NCI-H345 treated with DMSO at 0.1 percent for 48 hours (cell line): ENCODE data around the gene ANO2.

Source experiments
- DNase-seq: peaks from one replicate; lab custom pipeline; 2025; ENCODE audit not compliant: unreplicated experiment; lab: John Stamatoyannopoulos, UW

The ANO2 gene

DNA sequence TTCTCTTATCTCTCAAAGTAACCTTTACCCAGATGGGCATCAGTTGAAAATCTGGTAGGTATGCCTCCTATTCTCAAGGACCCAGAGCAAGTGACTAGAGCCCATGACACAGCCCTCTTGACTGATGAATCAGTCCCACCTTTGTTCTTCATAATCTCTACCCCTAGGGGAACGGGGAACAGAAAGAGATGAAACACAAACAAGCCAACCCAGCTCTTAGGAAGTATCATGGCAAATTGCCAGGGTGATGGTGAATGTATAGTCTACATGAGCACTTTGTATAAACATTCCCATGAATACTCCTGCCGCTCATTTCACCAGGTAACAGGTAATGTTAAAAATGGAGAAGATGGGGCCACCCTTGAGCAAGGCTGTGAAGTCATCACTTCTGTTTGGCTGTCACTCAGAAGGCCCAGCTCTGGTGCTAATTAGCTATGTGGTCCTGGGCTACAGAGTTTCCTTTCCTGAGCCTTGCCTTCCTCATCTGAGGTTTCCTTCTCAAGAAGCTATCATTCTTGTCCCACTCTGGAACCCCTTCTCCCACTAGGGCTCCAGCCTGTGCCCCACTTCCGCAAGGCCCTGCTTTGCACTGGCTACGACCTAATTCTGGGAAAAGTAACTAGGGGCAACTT is 161.7 kb downstream of the ANO2 start:
- peak; percentile 88 for DNase-seq

DNA sequence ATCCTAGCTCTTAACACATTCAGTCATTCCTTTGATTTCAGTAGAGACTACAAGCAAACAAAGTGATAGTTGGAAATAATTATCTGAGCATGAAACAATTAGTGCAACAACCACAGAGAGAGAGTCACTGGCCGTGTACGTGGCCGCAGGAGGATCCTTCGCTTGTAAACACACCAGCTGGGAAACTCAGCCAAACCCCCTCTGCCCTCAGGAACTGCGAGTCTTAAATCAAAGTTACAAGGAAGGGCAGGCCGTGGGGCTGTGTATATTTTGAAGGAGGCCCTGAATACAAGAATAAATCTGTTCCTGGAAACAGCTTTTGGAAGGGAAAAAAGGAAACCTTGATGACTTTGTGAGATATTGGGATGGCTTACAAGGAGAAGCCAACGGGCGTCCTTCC is 164.5 kb downstream of the ANO2 start:
- no peak for DNase-seq

DNA sequence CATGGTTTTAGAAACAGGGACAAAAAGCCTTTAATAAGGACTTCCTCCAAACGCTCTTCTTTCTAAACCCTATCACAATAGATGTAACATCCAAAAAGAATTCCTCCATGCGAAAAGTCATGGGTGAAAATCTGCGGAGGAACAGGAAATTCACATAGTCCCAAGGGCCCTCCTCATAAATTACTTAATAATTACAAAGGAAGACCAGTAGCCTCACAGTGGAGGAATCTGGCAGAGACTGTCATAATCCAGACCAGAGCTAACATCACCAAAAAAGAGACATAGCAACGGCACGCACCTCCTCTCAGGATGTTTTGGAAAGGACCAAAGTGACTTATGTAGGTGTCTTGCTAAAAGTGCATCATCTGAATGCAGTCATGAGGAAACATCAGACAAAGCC is 165.7 kb downstream of the ANO2 start:
- no peak for DNase-seq

DNA sequence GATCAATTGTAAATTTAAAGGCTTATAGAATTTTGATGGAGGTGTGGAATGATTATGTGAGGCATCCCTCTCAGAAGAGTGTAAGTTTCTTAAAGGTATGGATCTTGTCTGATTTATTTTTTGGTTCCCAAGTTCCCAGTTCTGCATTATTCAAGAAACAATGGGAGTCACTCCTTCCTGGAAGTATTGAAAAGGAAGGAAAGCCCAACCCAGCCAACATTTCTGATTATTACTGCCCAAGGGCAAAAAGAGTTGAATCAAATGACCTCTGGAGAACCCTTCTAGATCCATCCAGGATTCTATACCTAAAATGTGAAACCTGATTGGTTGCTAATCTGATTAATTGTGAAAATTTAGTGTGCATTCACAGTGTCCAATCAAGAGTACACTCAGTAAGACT is 166.2 kb downstream of the ANO2 start:
- no peak for DNase-seq

DNA sequence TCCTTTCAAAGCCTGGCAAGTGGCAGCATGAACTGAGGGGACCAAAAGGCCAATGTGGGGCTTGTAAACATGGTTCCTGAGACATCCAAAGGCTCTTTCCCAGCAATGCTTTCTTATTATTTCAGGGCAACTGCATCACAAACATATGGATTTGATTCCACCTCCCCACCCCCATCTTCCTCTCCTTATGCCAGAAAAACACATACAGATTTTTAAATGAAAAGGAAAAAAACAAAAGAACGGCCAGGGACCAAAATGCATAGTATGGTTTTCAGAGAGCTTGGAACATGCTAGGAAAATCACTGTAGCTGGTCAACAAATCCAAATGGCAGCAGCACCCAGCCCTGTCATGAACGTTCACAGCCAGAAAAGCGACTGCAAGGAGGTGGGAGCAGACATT is 167.6 kb downstream of the ANO2 start:
- DNase-seq = no peak

DNA sequence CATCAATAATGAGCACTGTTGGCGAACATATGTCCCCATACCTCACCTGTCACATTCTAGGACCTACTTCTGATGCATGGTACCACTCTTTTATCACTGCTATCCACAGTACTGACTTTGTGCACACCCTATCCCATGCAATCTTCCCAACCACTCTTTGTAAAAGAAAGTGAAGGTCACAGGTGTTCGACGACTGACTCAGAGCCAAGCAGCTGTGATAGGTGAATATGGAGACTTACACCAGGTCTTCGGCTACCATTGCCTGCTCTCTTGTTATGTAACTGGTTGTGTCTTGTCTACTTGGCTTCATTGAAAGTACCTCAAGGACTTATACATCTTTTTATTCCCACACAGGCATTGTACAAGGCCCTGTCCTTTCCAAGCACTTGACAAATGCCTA is 169.0 kb downstream of the ANO2 start:
- DNase-seq = no peak

DNA sequence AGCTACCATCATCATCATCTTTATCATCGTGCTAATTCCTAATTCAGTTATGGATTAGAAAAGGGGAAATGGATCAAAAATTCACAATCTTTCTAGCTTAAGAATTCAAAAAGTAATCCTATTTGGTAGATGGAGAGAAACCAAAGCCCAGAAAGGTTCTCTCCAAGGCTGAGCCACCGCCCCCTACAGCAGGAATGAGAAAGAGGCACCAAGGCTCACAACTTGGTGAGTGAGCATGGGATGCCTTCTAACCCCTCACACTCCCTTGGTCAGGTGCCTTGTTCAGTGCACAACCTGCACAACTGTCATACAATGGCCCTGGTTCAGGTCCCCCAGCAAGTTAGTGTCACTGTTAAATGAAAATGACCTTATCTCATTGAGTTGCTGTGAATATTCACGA is 171.5 kb downstream of the ANO2 start:
- no peak for DNase-seq

DNA sequence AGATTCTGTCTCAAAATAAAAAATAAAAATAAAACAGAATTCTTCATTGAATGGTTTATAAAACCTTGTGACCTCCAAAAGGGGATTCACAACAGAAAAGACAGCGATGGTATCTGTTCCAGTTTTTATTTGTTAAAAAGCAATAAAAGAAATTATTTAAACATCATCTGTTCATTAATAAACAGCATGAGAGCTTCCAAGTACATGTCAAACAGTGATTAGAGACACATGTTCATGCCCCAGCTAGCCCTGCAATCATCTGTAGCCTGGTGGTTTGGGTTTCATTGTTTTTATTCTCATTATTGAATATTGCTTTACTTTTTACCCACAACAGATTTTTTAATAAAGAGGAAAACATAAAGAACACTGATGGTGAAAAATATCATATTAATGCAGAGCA is 173.3 kb downstream of the ANO2 start:
- DNase-seq = no peak

DNA sequence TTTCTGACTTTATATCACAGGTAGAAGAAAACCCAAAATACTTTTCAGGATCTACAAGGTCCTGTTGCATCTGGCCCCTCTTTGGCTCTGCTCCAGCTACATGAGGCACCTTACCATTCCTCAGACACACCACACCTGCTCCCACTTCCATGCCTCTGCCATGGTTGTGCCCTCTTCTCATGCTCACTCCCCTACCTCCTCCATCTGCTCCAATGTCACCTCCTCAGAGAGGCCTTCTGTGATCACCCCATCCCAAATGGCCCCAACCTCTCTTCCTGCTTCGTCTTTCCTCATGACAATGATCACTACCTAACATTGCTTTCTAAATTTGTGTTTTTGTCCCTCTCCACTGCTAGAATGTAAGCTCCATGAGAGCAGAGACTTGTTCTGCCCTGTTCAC is 174.3 kb downstream of the ANO2 start:
- no peak for DNase-seq

DNA sequence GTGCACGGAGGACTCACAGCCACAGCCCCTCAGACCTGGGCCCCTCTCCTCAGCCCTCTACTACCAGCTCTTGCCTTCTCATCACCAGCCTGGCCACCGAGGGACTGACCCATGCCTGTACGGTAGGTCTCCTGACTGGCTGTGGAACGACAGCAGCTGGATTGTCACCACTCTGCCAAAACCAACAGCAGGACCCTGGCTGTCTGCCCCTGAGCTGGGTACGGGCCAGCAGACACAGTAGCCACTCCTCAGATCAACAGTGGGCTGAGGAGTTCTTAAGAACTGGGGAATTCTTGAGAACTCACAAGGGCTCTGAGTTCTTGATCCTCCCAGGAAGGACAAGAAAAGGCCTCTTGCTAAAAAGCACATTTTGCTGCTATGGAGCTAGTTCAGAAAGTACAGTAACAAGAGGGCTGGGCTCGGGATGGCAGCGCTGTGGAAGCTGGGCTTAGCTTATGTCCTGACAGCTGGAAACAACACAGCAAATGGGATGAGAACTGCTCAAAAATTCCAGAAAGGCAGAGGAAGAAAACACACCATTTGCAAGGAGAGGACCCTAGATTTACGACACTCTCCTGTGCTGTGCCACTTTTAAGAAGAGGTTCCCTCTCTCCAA is 176.4 kb downstream of the ANO2 start:
- no peak for DNase-seq

DNA sequence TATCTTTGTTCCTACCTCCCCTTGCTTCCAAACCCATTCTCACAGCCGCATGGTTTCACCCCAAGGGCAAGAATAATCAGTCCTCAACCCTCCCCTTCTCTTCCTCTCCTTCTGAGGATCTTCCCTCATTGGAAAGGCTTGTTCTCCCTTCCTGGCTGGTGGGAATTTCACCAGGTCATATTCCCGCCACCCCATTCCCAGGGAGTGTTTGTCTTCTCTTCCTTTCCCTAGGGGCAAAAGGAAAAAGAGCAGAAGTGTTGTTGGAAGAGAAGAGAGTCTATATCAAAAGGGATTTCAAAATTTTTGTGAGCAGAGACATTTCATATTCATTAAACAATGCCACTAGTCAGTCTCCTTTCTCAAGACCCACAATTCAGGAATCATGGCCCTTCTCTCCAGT is 176.9 kb downstream of the ANO2 start:
- DNase-seq = no peak

DNA sequence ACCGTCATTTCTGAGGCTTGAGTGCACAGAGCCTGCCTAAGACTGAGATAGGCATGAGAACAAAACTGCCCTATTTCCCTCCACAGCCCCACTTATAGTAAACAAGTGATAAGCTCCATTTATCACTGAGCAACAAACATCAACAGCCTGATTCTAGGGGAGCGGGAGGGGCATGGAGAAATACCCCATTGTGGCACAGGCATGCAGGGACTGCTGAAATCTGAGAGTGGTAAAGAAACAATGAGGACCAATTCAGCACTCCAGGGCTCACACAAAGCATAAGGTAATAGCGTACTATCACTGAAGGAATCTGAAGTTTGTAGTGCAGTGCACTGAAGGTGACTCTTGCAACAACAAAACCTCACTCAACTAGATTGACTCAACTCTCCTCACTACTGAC is 186.7 kb downstream of the ANO2 start:
- no peak for DNase-seq

DNA sequence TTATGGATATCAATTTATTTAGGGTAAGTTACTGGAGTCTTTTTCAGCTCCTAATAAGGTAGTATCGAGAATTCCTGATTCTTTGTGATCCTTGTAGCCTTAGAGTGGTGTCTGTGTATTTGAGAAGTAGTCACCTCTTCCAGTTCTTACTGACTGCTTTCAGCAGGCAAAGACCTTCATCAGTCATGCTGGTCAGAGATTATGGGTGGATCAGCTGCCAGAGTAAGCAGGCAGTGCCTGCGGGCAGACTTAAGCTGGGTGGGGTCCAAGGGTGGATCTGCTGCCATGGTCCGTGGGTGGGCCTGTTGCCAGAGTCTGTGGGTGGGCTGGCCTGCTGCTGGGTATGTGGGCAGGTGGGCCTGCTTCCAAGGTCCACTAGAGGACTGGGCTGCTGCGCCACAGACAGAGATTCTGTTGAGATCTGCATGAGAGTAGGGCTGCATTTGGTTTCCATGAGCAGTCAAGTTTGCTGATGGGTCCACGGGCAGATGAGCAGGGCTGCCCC is 188.7 kb downstream of the ANO2 start:
- DNase-seq = no peak

DNA sequence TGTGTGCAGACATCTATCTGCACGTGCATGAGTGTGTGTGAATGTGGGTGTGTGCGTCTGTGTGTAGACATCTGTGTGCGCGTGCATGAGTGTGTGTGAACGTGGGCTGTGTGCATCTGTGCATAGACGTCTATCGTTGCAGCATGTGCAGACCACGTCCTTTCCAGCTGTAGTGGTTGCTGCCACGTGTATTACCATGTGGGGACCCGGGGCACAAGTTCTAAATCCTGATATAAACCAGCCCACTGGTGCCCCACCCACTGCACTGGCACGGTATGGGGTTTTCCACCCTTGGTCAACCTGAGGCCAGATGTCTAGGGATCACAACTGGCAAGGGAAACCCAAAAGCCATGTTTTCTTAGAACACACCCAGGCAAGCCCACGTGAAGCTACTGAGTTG is 197.0 kb downstream of the ANO2 start:
- no peak for DNase-seq

DNA sequence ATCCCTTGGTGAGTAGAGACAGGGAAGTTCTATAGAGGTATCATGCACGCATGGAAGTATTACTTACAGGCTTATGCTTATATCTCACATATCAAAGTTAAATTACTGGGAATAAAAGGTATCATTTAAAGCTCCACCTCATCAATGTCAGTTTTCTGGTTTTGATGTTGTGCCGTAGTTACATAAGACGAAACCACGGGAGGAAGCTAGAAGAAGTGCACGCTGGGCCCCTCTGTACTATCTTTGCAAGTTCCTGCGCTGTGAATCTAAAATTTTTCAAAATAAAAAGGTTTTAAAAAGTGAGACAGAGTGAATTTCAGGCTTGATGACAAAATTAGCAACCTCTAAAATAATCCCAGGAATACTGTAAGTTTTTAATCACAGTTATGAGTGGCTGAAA is 198.1 kb downstream of the ANO2 start:
- DNase-seq = no peak

DNA sequence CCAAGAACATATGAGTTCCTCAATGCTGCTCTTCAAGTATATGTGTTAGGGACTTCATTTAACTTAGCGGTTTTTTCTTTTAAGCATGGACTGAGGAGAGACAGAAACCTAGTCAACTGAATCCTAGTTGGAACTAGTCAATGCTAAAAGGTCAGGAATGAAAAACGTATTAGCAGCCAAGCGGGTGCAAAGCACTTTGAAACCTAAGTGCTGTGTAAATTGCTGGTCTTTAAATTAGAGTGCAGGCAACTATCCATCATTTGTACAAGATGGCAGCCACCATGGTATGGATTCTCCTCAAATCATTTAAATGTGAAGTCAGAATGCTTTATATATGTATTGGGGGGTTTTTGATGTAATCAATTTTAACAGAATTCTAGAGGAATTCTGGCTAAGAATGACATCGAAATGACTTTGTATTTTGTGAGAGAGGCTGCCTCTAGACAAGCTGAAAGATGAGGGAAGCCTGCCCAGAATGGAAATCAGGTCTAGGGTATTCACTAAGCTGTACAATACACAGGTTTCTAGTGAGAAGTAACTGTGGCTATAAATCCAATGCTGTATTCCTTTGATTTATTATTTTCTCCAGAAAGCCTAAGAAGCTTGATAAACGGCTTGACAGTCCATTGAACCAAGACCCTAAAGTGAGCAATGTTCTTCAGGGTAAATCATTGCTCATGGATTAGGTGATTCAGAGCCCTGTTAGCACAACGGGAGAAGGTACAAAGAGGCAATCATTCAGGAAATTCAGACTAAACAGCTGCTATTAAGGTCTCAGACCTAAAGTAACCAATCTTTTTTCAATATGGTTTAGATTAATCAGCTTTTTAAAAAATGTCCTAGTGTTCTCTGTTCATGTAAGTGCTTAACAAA is 198.8 kb downstream of the ANO2 start:
- DNase-seq = no peak

DNA sequence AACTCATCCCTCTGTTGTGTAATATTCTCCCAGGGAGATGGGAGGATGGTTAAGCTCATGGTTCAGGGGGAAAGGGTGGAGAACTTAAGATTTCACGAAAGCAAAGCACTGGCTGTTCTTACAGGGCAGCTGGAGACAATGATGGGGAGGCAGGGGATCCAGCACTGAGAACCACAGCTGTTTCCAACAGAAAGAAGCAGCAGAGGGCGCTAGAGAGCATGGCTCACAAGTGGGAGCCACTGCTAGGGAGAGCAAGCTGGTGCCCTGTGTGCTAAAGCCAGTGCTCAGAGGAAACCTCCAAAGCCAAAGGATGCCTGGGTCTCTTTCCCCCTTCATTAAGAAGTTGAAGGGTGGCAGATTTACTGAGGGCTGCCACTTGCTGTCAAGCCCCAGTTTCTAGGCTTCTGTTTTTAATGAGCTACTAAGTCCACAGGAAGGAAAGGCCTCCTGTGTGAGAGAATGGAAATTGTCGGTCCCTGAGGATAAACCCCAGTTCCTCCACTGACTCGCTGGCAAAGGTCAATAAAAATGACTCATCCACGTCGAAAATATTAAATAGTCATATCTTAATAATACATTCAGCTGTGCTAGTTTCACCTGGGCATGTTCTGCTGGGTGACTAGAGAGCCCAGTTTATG is 199.7 kb downstream of the ANO2 start:
- peak; percentile 32 for DNase-seq

DNA sequence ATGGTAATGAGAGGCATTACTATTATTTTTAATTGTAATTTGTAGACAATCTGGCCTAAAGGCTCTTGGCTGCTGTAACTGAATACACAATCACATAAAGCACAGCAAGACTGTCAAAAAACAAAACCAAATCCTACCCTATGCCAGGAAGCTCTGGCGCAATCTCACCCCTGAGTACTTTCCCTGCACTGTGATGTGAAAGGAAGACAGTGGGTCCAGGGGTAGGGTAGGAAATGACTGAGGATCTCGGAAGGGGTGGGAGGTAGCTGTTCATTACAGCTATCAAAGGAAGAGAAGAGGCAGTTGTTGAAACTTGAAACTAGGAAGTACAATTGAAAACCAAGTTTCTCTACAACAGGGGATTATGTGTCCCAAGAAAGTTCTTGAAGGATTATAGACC is 202.8 kb downstream of the ANO2 start:
- no peak for DNase-seq

DNA sequence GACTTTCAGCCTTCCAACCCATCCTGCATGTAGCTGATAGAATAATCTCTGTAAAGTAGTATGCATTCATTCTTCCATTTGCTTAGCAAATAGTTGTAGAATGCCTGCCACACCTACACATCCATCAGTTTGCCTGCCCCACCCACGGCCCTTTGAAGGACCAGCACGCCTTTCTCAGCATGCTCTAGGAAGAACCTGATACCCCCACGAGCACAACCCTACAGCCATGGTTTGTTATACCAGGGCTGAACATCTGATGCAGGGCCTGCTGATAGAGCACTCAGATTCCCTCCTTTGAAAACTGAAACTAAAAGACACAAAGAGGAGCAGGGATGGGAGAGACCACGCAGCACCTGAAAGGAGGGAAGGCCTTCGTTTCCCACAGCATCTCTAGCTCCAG is 205.1 kb downstream of the ANO2 start:
- no peak for DNase-seq

DNA sequence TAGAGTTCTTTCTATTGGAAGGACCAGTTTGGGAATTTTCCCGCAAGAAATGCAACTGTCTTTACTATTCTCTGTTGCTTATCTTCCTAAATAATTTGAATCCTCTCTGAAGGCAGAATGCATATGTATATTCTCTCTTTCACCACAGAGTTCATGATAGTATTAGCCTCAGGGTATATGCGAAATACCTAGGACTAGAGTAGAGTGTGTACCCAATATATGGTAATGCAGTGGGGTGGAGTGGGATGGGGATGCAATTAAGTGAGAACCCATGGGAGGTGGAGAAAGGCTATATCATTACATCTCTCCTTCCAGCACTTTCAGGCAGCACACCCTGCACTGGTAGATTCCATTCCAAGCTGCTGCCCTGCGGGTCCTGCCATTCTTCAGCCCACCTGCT is 207.3 kb downstream of the ANO2 start:
- DNase-seq = no peak

DNA sequence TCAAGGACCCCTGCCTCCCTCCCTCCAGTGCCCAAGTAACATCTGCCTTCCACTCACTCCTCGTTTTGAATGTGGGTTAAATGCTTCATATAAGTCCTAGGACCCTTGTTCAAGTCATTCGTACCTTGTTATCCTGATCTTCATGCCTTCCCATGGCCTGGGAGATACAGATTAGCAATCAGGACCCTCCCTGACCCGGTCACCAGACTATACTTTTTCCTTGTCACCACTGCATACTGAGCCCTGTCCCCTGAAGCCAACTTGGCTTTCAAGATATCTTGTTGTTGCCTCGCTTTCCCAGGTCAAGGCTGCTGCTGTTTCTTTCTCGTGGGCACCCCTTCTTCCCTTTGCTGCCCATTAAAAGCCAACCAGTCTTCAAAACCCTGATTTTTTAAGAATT is 208.5 kb downstream of the ANO2 start:
- DNase-seq = no peak

DNA sequence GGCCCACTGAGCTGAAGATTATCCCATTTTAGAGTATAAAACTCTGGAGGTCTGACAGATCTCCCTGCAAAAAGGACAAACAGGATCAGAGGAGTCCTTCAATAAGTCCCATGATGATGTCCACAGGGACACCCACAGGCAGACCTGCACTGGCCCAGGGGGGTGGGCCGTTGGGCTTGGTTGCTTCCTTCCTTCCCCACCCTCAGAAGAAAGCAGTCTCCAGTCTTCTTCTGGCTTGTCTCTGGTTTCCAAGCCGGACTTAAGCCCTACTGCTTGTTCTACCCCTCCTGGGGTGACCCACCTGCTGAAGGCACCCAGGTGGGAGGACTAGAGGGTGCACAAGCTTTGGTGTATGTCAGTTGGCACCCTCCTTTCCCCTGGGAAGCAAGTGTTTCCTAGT is 209.0 kb downstream of the ANO2 start:
- no peak for DNase-seq
